Skeletal muscle tissue (tissue), 5 donors: Measurements from ENCODE around the gene ITGA1. TPM values are rescaled to one million over a fixed set of nuclear protein-coding genes. Genes with fewer than 3 reads are reported as not detected.

Source experiments
- H3K27ac ChIP-seq: one replicate; pipeline ENCODE4 v1.7.0; 2013; ENCODE audit warnings: mild to moderate bottlenecking, low read depth, low read length, inconsistent platforms
- H3K27me3 ChIP-seq, 3 donors: one replicate each; pipeline ENCODE4 v1.7.0; 2013; ENCODE audit warnings: low read length in 3 of 3; ENCODE audit not compliant: control insufficient read depth in 3 of 3, insufficient read depth in 3 of 3
- H3K36me3 ChIP-seq, 3 donors: one replicate each; pipeline ENCODE4 v1.7.0; 2013; ENCODE audit warnings: low read length in 3 of 3; ENCODE audit not compliant: control insufficient read depth in 3 of 3, insufficient read depth in 3 of 3
- H3K4me1 ChIP-seq, 3 donors: one replicate each; pipeline ENCODE4 v1.7.0; 2013; ENCODE audit warnings: low read length in 3 of 3, mild to moderate bottlenecking in 3 of 3; ENCODE audit not compliant: control insufficient read depth in 3 of 3, insufficient read depth in 3 of 3
- H3K4me3 ChIP-seq, 3 donors: one replicate each; pipeline ENCODE4 v1.7.0; 2013; ENCODE audit warnings: low read length in 3 of 3
- H3K9ac ChIP-seq, 3 donors: one replicate each; pipeline ENCODE4 v1.7.0; 2013; ENCODE audit warnings: low read length in 3 of 3, mild to moderate bottlenecking in 3 of 3, moderate library complexity in 2 of 3, low read depth in 1 of 3
- H3K9me3 ChIP-seq, 3 donors: one replicate each; pipeline ENCODE4 v1.7.0; 2013; ENCODE audit warnings: low read length in 3 of 3; ENCODE audit not compliant: control insufficient read depth in 3 of 3
- small RNA-seq: library from RNA; depleted of rRNA; stranded (forward); fragments of <200 nt; gene quantifications from one replicate; pipeline ENCODE3, GENCODE V24; 2014
- total RNA-seq: library from RNA; depleted of rRNA; stranded (reverse); fragments of >200 nt; gene quantifications from one replicate; pipeline ENCODE4 v1.2.3, GENCODE V29; 2014
- donor health status: Osteomylitis.

The ITGA1 gene
- total RNA-seq, 1 donor from 2014 or later, result 22.4 TPM

DNA sequence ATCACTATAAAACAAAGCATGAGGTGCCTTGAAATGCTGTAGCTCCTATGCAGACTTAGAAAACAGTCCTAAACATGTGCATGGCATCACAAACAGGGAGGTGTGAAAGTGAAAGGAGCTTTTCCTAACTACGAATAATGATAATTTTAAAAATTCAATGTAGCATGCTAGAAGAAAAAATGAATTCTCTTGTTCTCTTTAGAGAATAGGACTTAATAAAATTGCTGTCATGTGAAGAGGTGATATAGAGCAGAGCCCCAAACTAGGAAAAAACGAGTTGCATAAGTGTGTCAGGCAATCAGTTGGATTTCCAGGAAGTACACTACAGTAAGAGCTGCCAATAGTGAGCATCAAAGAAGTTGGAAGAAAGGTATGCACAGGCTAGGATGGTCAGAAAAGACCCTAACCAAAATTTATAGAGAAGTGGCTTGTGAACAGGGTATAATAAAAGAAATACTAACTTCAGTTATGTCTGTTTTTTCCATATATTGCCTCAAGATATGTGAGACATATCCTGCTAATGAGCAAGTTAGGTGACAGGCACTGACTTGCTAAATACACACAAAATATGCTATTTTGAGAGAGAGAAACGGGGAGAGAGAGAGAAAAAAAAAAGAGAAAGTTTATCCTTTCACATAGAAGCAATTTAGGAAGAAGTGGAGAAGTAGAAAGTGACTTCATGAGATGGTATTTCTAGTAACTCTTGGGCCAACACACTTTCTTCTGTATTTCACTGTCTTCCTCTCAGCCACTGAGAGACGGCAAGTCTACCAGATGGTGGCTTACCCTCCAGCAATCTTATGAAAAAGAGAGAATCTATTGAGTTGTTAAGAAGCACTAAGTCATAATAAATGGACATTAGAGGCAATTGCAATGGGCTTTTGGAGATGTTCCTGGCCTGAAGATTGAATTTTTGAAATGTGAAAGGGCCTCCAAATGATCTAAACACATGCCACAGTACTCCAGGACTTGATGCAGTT is 219.5 kb downstream of the ITGA1 start:
- H3K27me3 ChIP-seq, result no peaks in the 10 kb centered on the region
- H3K4me1 ChIP-seq, result no peaks in the 10 kb centered on the region
- no peaks in the 10 kb centered on the region for H3K9me3 ChIP-seq
- no peak overlapping the region for H3K9ac ChIP-seq
- H3K4me3 ChIP-seq, result peak overlapping the region in 1 of 3 donors; percentile 9
- no peak overlapping the region for H3K27ac ChIP-seq
- H3K36me3 ChIP-seq, result no peaks in the 10 kb centered on the region

GRCh38 chr5:53008751-53009150 is 221.0 kb downstream of the ITGA1 start:
- Histone ChIP-seq H3K4me3 (no peak overlapping the region), H3K9me3 (no peaks in the 10 kb centered on the region), H3K27me3 (no peaks in the 10 kb centered on the region), H3K9ac (no peak overlapping the region), H3K27ac (no peak overlapping the region), H3K4me1 (no peaks in the 10 kb centered on the region), H3K36me3 (no peaks in the 10 kb centered on the region)

Small RNA genes within 50 kb of the gene (small RNA-seq; reads per million reads assigned to genes)
- not detected for gene B3GNTL1P1

Other genes with a start within 250 kb of the ITGA1 start
- gene PELO, start within 50 bp of the ITGA1 start, total RNA-seq, result 18.8 TPM
- gene ITGA2, start 201.4 kb downstream of the ITGA1 start, total RNA-seq, result 15.7 TPM